GM10248 (cell line): ENCODE measurements around the gene MAML3.

Experiments
- CTCF ChIA-PET: fragments of 300-600 bp; sonication (Branson Sonifier 250); formaldehyde crosslinking; extraction: SDS; loops from one replicate; lab custom pipeline; 2021; ENCODE audit warnings: antibody characterized with exemption; lab: Yijun Ruan, JAX
- POLR2A ChIA-PET: fragments of 350-650 bp; sonication (Branson Sonifier 250); formaldehyde crosslinking; extraction: SDS; loops from one replicate; lab custom pipeline; 2020; ENCODE audit warnings: antibody characterized with exemption; lab: Yijun Ruan, JAX
- DNase-seq: peaks from one replicate; pipeline ENCODE4 v3.0.0; 2012; ENCODE audit errors: extremely low spot score
- TF ChIP-seq, protein P1 (sequence below): IDR thresholded peaks from 2 replicates; pipeline ENCODE4 v1.5.1; 2012; ENCODE audit warnings: mild to moderate bottlenecking, low read depth; ENCODE audit errors: extremely low read depth, missing control alignments, control extremely low read depth

MAML3 gene

DNA sequence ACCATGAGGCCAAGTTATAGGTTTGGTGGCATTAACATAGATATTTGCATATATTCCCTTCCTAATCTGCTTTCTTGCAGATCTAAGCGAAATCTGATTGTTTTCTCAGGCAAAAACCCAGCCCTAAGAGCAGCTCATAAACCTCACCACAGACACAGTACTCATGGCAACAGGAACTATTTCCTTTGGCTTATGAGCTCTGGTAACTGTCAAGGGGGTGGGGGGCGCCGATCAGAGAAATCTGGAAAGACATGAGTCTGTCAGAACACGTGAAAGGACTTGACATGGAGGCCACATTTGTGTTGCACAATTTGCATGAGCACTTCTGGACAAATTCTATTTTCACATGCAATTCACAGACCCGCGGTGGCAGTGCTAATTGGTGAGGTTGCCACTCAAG is 404.6 kb downstream of the MAML3 start:
- DNase-seq = no peak
- TF ChIP-seq, protein P1, sequence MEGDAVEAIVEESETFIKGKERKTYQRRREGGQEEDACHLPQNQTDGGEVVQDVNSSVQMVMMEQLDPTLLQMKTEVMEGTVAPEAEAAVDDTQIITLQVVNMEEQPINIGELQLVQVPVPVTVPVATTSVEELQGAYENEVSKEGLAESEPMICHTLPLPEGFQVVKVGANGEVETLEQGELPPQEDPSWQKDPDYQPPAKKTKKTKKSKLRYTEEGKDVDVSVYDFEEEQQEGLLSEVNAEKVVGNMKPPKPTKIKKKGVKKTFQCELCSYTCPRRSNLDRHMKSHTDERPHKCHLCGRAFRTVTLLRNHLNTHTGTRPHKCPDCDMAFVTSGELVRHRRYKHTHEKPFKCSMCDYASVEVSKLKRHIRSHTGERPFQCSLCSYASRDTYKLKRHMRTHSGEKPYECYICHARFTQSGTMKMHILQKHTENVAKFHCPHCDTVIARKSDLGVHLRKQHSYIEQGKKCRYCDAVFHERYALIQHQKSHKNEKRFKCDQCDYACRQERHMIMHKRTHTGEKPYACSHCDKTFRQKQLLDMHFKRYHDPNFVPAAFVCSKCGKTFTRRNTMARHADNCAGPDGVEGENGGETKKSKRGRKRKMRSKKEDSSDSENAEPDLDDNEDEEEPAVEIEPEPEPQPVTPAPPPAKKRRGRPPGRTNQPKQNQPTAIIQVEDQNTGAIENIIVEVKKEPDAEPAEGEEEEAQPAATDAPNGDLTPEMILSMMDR = no peak
- POLR2A ChIA-PET = no interaction called here
- CTCF ChIA-PET = interaction anchor here (0.8 to 2.3 kb wide), 3 partner anchors 12 to 25 kb away, joined by 3 to 10 read pairs (median 3); no protein-coding TSS in a partner anchor

DNA sequence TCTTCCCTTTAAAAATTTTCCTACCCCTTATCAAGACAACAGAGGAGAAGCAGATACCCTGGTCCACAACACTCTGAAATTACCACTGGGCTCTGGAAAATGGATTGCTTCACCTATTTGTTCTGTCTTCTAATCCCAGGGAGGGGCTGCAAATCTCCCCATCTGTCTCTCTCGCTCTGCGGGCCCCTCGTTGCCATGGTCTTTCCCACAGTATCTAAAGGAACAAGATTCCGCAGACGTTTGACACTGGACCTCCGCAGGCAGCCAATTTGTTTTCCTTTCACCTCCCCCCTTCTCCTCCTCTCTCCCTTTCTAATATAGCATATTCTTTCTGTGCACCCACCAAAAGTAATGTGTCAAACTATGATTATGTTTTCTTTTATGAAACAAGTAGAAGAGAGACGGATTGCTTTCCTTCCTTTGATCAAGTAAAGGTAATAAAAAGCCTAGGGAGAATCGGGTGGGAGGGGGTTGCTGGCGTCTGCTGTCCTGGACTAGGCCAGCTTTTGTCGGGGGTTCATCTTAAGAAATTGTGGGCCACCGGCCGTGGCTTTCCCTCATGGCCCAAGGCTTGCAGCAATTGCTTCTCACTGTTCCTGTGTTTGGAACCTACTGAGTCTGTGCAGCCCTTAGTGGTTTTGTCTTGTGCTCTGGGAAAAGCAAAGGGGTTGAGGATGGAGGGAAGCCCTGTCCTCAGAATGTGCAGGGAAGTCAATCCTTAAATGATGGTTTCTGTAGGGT is 407.4 kb downstream of the MAML3 start:
- ChIA-PET POLR2A (no interaction called here), CTCF (no interaction called here)
- DNase-seq = no peak
- TF ChIP-seq, protein P1 = no peak

DNA sequence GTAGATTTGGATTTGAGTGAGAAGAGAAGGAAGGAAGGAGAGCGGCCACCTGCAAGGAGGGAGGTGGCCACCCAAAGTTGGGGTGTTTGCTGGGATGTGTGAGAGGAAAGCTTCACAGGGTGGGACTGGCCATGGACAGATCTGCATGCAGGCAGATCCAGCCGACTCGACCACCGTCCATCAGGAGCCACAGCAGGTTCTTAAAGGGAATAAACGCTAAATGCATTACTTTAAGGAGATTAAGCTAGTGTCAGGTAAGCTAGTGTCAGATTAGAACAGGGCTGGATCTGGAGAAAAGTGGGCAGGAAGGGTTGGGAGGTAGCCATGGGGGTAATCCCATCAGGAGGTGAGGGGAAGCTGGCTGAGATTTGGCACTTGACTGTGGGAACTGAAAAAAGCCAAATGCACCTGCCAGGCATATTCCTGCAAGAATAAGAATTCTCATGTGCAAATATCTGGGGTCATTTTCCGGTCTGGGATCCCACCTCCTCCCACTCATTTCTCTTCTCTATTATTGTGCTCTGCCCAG is 408.8 kb downstream of the MAML3 start:
- ChIA-PET POLR2A (no interaction called here), CTCF (interaction anchor here (1.1 to 1.8 kb wide), 4 partner anchors 11 to 509 kb away, joined by 3 to 4 read pairs (median 4); no protein-coding TSS in a partner anchor)
- TF ChIP-seq, protein P1 = no peak
- DNase-seq = no peak

DNA sequence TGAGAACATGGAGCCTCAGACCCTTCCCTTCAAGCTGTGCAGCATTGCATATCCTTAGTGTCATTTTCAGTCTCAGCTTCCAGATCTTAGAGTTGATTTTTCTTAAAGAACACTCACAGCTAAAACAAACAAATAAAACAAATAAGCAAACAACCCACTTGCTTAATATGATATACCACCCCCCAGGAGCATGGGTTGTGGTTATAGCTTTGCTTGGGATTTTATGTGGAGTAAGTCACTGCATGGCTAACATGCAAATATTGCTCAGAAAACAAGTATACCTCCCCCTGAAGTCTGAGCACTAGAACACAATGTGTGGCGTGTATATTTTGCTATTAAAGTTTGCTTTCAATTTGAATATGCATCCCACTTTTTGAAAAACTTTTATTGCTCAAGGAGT is 409.8 kb downstream of the MAML3 start:
- TF ChIP-seq, protein P1 = no peak
- DNase-seq = no peak
- POLR2A ChIA-PET = no interaction called here
- CTCF ChIA-PET = interaction anchor here (1.1 to 1.8 kb wide), 4 partner anchors 10 to 509 kb away, joined by 3 to 4 read pairs (median 4); no protein-coding TSS in a partner anchor

DNA sequence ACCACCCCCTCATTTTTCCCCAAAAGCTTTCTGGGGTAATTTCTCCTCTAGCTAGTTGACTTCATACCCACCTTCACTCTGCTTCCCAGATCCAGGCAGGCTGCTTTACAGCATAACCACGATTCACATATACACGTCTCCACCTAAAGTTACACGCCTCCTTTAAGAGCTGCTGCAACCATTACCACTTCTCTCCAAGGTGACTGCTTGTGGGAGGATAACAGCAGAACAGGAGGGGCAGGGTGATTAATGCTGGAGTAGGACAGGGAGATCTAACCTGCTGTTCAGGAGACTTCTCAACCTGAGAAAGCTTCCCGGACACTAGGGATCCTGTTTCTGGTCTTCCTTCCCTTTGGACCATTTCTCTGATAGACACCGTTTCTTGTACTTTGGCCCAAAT is 411.0 kb downstream of the MAML3 start:
- POLR2A ChIA-PET = interaction anchor here (0.5 kb wide), 1 partner anchor 89 kb away, joined by 4 read pairs; no protein-coding TSS in a partner anchor
- no peak for DNase-seq
- CTCF ChIA-PET = no interaction called here
- TF ChIP-seq, protein P1 = no peak

DNA sequence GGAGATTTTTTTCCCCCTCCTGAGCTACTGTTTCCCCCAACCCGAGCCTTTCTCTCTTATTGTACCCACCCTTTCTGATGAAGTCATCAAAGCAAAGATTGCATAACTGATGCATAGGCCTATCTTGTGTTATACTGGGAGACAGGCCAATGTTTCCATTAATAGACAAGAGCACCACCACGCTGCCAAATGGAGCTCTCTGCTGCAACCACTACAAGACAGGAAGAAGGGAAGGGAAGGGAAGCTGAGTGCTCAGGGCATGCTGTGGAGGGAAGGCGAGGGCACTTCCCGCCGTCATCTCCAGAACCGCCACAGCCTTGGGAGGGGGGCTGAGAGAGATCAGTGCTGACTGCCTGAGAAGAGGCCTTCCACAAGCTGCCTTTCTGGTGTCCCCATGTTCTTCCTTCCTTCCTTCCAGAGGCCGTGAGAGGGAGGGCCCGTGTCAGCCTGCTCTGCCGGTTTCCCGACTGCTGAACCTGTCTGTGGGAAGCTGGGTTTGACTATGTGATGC is 413.4 kb downstream of the MAML3 start:
- TF ChIP-seq, protein P1 = no peak
- DNase-seq = no peak
- ChIA-PET CTCF (interaction anchor here (1.0 to 1.9 kb wide), 3 partner anchors 10 to 137 kb away, joined by 3 to 4 read pairs (median 4); no protein-coding TSS in a partner anchor), POLR2A (no interaction called here)
